Measurements from ENCODE around the gene GLTPD2. TPM values are rescaled to one million over a fixed set of nuclear protein-coding genes. Genes with fewer than 3 reads are reported as not detected.

Gene GLTPD2
- total RNA-seq, 1 donor from 2014 or later, result not detected

DNA sequence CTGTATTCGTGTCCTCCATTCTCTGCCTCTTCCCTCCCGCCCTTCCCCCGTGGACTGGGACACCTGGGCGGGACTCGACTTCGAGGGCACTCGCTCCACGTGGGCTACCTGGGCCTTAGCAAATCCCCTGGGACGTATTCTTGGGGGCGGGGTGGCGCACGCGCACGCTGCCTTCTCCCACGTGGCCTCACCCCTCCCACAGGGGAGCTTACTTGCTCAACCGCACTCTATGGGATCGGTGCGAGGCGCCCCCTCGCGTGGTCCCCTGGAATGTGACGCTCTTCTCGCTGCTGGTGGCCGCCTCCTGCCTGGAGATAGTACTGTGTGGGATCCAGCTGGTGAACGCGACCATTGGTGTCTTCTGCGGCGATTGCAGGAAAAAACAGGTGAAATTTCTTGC lies 6.1 kb upstream of the GLTPD2 start:
- DNase-seq (ENCODE audit: low spot score), result no peak
- Mint-ChIP-seq H3K36me3 (ENCODE audit: low read depth) (no peaks in the 10 kb centered on the region), H3K9me3 (no peaks in the 10 kb centered on the region), H3K27ac (no peak overlapping the region), H3K4me3 (ENCODE audit: low read depth) (no peak overlapping the region), H3K27me3 (ENCODE audit: low read depth) (peaks cover 62% of the 10 kb centered on the region), H3K4me1 (ENCODE audit: low read depth) (peaks cover 15% of the 10 kb centered on the region)
- intact Hi-C loops (cut with micrococcal nuclease), result no loop called here

DNA sequence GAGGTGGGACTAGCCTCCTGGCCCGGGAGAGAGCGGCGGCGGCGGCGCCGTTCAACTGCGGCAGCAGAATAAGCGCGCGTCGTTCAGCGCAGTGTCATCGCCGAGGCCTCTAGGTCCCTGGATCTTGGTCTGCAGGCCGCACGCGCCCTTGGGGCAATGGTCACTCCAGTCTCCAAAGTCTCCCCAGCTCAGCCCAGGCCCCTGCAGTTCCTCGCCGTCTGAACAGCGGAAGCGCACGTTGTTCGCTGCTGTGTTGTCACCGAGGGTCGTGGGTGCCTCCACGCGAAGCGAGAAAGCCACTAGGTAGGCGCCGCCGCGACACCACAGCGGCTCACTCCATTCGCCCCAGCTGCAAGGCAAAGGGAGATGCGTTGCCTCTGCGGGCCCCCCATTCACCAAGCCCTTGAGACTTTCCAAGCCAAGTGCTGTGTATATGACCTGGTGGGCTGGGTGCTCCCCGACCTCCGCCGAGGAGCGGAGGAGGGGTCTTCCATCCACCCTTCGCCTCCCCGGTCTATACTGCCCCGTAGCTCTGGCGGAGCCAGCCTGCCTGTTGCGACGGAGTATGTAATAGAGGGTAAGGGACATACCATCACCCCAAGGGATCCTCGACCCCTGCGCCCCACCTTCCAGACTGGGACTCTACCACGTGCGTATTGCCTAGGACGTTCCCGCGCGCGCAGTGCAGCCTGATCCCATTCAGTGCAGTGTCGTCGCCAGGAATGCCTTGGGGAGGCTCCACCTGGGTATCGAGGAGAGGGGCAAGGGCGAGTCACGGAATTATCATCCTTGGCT lies 3.3 kb upstream of the GLTPD2 start:
- H3K27me3 Mint-ChIP-seq (ENCODE audit: low read depth), result peaks cover 62% of the 10 kb centered on the region
- intact Hi-C loops (cut with micrococcal nuclease), result loop anchor here (2.0 kb wide), 1 partner anchor 103 kb away; no protein-coding TSS in a partner anchor
- H3K9me3 Mint-ChIP-seq, result no peaks in the 10 kb centered on the region
- no peak overlapping the region for H3K4me3 Mint-ChIP-seq (ENCODE audit: low read depth)
- no peak for DNase-seq (ENCODE audit: low spot score)
- H3K27ac Mint-ChIP-seq, result no peak overlapping the region
- peaks cover 15% of the 10 kb centered on the region for H3K4me1 Mint-ChIP-seq (ENCODE audit: low read depth)
- H3K36me3 Mint-ChIP-seq (ENCODE audit: low read depth), result no peaks in the 10 kb centered on the region

GRCh38 chr17:4786106-4786511 lies 2.7 kb upstream of the GLTPD2 start, which contains the start of gene VMO1:
Gene VMO1 (minus strand): TSS chr17:4786364. CDS start chr17:4786352, 12 bp downstream.
- H3K9me3 Mint-ChIP-seq, result no peaks in the 10 kb centered on the region
- H3K36me3 Mint-ChIP-seq (ENCODE audit: low read depth), result no peaks in the 10 kb centered on the region
- no peak within 1 kb of the TSS for H3K4me3 Mint-ChIP-seq (ENCODE audit: low read depth)
- peaks cover 58% of the 10 kb centered on the region for H3K27me3 Mint-ChIP-seq (ENCODE audit: low read depth)
- DNase-seq (ENCODE audit: low spot score), result no peak
- H3K27ac Mint-ChIP-seq, result no peak within 1 kb of the TSS
- peaks cover 19% of the 10 kb centered on the region for H3K4me1 Mint-ChIP-seq (ENCODE audit: low read depth)
- intact Hi-C loops (cut with micrococcal nuclease), result loop anchor here (2.0 kb wide), 1 partner anchor 103 kb away; no protein-coding TSS in a partner anchor

DNA sequence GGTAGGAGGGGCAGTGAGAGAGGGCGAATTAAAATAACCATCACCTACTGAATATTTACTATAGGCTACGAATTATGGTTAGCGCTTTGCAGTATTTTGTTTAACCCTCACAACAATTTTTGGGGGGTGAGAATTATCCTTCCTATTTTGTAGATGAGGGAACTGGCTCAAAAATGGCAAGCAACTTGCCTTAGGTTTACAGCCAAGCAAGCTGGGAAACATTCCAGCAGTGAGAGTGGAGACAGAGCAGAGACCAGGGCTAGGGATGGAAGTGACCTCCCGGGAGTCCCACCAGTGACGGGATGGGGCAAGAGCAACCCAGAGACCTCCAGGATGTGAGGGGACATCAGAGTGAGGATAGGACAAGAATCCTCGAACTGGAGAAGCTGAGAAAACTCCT lies 2.2 kb upstream of the GLTPD2 start:
- Mint-ChIP-seq H3K27ac (no peak overlapping the region), H3K27me3 (ENCODE audit: low read depth) (peaks cover 58% of the 10 kb centered on the region), H3K9me3 (no peaks in the 10 kb centered on the region), H3K36me3 (ENCODE audit: low read depth) (no peaks in the 10 kb centered on the region), H3K4me1 (ENCODE audit: low read depth) (peaks cover 21% of the 10 kb centered on the region), H3K4me3 (ENCODE audit: low read depth) (no peak overlapping the region)
- no peak for DNase-seq (ENCODE audit: low spot score)
- intact Hi-C loops (cut with micrococcal nuclease), result loop anchor here (2.0 kb wide), 1 partner anchor 102 kb away; no protein-coding TSS in a partner anchor

- H3K4me3 Mint-ChIP-seq (ENCODE audit: low read depth), result peak overlapping the region; percentile 51
- H3K27ac Mint-ChIP-seq, result no peak overlapping the region
- peaks cover 21% of the 10 kb centered on the region for H3K4me1 Mint-ChIP-seq (ENCODE audit: low read depth)
- DNase-seq (ENCODE audit: low spot score), result no peak
- peaks cover 51% of the 10 kb centered on the region for H3K27me3 Mint-ChIP-seq (ENCODE audit: low read depth)
- intact Hi-C loops (cut with micrococcal nuclease), result no loop called here
- no peaks in the 10 kb centered on the region for H3K36me3 Mint-ChIP-seq (ENCODE audit: low read depth)
- H3K9me3 Mint-ChIP-seq, result no peaks in the 10 kb centered on the region
These were observed 481 bp upstream of the GLTPD2 start for GRCh38 chr17:4788159-4788806.

GRCh38 chr17:4789701-4789950 lies 862 bp downstream of the GLTPD2 start:
- no peak overlapping the region for H3K27ac Mint-ChIP-seq
- H3K27me3 Mint-ChIP-seq (ENCODE audit: low read depth), result peaks cover 40% of the 10 kb centered on the region
- no peaks in the 10 kb centered on the region for H3K9me3 Mint-ChIP-seq
- H3K4me3 Mint-ChIP-seq (ENCODE audit: low read depth), result peak overlapping the region; percentile 78
- peaks cover 21% of the 10 kb centered on the region for H3K4me1 Mint-ChIP-seq (ENCODE audit: low read depth)
- H3K36me3 Mint-ChIP-seq (ENCODE audit: low read depth), result no peaks in the 10 kb centered on the region
- no peak for DNase-seq (ENCODE audit: low spot score)
- intact Hi-C loops (cut with micrococcal nuclease), result no loop called here

DNA sequence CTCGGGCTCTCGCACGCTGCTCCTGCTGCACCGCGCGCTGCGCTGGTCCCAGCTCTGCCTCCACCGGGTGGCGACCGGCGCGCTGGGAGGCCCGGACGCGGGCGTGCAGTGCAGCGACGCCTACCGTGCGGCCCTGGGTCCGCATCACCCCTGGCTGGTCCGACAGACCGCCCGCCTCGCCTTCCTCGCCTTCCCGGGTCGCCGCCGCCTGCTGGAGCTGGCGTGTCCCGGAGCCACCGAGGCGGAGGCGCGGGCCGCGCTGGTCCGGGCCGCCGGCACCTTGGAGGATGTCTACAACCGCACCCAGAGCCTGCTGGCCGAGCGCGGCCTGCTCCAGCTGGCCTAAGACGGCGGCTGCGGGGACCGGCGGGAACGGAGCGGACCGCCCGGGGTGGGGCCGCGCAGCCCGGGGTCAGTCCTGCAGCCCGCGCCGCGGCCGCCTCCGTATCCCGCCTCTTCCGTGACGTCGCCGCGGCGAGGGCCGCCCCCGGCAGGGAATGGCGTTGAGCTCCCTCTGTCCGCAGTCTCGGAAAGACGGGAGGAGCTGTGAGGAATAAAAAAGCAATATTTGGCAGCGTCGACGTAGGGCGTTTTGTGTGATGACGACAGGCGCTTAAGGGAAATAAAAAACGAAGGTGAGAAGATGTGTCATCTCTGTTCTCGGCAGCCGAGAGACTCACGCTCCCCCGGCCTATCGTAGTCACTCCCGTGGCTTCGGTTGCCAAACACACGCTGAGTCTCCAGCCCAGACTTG lies 1.4 kb downstream of the GLTPD2 start:
- Mint-ChIP-seq H3K27ac (peak overlapping the region; percentile 94), H3K36me3 (ENCODE audit: low read depth) (no peaks in the 10 kb centered on the region), H3K9me3 (no peaks in the 10 kb centered on the region), H3K27me3 (ENCODE audit: low read depth) (peaks cover 39% of the 10 kb centered on the region), H3K4me1 (ENCODE audit: low read depth) (peaks cover 21% of the 10 kb centered on the region), H3K4me3 (ENCODE audit: low read depth) (peak overlapping the region; percentile 90)
- peak; percentile 82 for DNase-seq (ENCODE audit: low spot score)
- intact Hi-C loops (cut with micrococcal nuclease), result loop anchor here (1.0 to 10.0 kb wide), 4 partner anchors 59 to 225 kb away; partner anchors contain the start of genes ARRB2, GGT6 and MED11

DNA sequence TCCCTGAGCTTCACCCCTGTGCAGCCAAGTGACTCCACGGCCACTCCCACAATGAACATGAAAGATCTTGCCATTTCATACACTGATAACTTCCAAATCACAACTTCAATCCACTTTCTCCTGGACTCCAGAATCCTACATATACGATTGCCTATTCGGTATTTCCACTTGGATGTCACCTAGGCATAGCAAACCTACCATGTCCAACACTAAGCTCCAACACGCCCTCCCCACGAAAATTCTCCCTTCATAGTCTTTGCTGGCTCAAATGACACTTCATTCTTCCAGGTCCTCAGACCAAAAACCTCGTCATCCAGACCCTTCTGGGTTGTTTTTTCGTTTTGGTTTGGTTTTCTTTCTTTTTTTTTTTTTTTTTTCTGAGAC lies 1.9 kb downstream of the GLTPD2 start:
- DNase-seq (ENCODE audit: low spot score), result no peak
- Mint-ChIP-seq H3K27me3 (ENCODE audit: low read depth) (peaks cover 33% of the 10 kb centered on the region), H3K4me1 (ENCODE audit: low read depth) (peaks cover 20% of the 10 kb centered on the region), H3K4me3 (ENCODE audit: low read depth) (peak overlapping the region; percentile 90), H3K9me3 (no peaks in the 10 kb centered on the region), H3K27ac (peak overlapping the region; percentile 94), H3K36me3 (ENCODE audit: low read depth) (no peaks in the 10 kb centered on the region)
- intact Hi-C loops (cut with micrococcal nuclease), result loop anchor here (1.0 to 10.0 kb wide), 4 partner anchors 60 to 226 kb away; partner anchors contain the start of genes ARRB2, GGT6 and MED11

GRCh38 chr17:4795168-4795567 lies 6.4 kb downstream of the GLTPD2 start:
- peaks cover 2% of the 10 kb centered on the region for H3K27me3 Mint-ChIP-seq (ENCODE audit: low read depth)
- no peak overlapping the region for H3K27ac Mint-ChIP-seq
- no peaks in the 10 kb centered on the region for H3K9me3 Mint-ChIP-seq
- peaks cover 23% of the 10 kb centered on the region for H3K36me3 Mint-ChIP-seq (ENCODE audit: low read depth)
- no peak overlapping the region for H3K4me3 Mint-ChIP-seq (ENCODE audit: low read depth)
- intact Hi-C loops (cut with micrococcal nuclease), result loop anchor here (10.0 kb wide), 1 partner anchor 230 kb away; the partner anchor contains the start of gene GGT6
- H3K4me1 Mint-ChIP-seq (ENCODE audit: low read depth), result peaks cover 11% of the 10 kb centered on the region
- DNase-seq (ENCODE audit: low spot score), result no peak

GRCh38 chr17:4796552-4796920 lies 7.8 kb downstream of the GLTPD2 start:
- no peaks in the 10 kb centered on the region for H3K9me3 Mint-ChIP-seq
- peak overlapping the region; percentile 95 for H3K27ac Mint-ChIP-seq
- DNase-seq (ENCODE audit: low spot score), result no peak
- intact Hi-C loops (cut with micrococcal nuclease), result loop anchor here (2.0 to 10.0 kb wide), 2 partner anchors 36 to 232 kb away; partner anchors contain the start of genes GGT6 and MINK1
- H3K36me3 Mint-ChIP-seq (ENCODE audit: low read depth), result peaks cover 27% of the 10 kb centered on the region
- peak overlapping the region; percentile 100 for H3K4me3 Mint-ChIP-seq (ENCODE audit: low read depth)
- peaks cover 2% of the 10 kb centered on the region for H3K27me3 Mint-ChIP-seq (ENCODE audit: low read depth)
- peaks cover 9% of the 10 kb centered on the region for H3K4me1 Mint-ChIP-seq (ENCODE audit: low read depth)

- H3K4me3 Mint-ChIP-seq (ENCODE audit: low read depth), result no peak overlapping the region
These were observed 11.9 kb downstream of the GLTPD2 start for GRCh38 chr17:4800462-4801196.

GRCh38 chr17:4802228-4802627 lies 13.5 kb downstream of the GLTPD2 start, which contains the start of gene C17orf114:
Gene C17orf114 (minus strand): TSS chr17:4802328.
- Mint-ChIP-seq H3K4me3 (ENCODE audit: low read depth) (no peak within 1 kb of the TSS), H3K9me3 (no peaks in the 10 kb centered on the region), H3K36me3 (ENCODE audit: low read depth) (peaks cover 21% of the 10 kb centered on the region), H3K27ac (no peak within 1 kb of the TSS), H3K4me1 (ENCODE audit: low read depth) (peaks cover 10% of the 10 kb centered on the region), H3K27me3 (ENCODE audit: low read depth) (no peaks in the 10 kb centered on the region)
- intact Hi-C loops (cut with micrococcal nuclease), result no loop called here
- DNase-seq (ENCODE audit: low spot score), result no peak

More at GRCh38 chr17:4800462-4801196, 11.9 kb downstream of the GLTPD2 start:
- no peaks in the 10 kb centered on the region for H3K27me3 Mint-ChIP-seq (ENCODE audit: low read depth)
- DNase-seq (ENCODE audit: low spot score), result no peak
- peaks cover 27% of the 10 kb centered on the region for H3K36me3 Mint-ChIP-seq (ENCODE audit: low read depth)
- no peak overlapping the region for H3K27ac Mint-ChIP-seq
- H3K9me3 Mint-ChIP-seq, result no peaks in the 10 kb centered on the region
- intact Hi-C loops (cut with micrococcal nuclease), result no loop called here
- H3K4me1 Mint-ChIP-seq (ENCODE audit: low read depth), result peaks cover 8% of the 10 kb centered on the region

Measured in activated T-helper 2 cell treated with anti-CD3 and anti-CD28 coated beads, Interferon-gamma antibody, Interleukin-2, Interleukin-4, amounts not matched to agents 10 μg/mL and 5 μg/mL and 100 μg/mL, durations not matched to agents 14 hours and 24 hours and 36 hours (primary cell).